GM18519 (cell line): ENCODE measurements around the gene PRKCE.

Source experiments
- ATAC-seq: cut with Tn5 transposase; IDR thresholded peaks from one replicate; pipeline ENCODE4 v1.9.1; 2021; ENCODE audit warnings: mild to moderate bottlenecking, moderate library complexity; ENCODE audit not compliant: unreplicated experiment, low FRiP score

Gene PRKCE

GRCh38 chr2:45772038-45772437, 120.6 kb downstream of the PRKCE start:
- no peak for ATAC-seq

- no peak for ATAC-seq
These were observed 122.4 kb downstream of the PRKCE start for GRCh38 chr2:45773909-45774308.

DNA sequence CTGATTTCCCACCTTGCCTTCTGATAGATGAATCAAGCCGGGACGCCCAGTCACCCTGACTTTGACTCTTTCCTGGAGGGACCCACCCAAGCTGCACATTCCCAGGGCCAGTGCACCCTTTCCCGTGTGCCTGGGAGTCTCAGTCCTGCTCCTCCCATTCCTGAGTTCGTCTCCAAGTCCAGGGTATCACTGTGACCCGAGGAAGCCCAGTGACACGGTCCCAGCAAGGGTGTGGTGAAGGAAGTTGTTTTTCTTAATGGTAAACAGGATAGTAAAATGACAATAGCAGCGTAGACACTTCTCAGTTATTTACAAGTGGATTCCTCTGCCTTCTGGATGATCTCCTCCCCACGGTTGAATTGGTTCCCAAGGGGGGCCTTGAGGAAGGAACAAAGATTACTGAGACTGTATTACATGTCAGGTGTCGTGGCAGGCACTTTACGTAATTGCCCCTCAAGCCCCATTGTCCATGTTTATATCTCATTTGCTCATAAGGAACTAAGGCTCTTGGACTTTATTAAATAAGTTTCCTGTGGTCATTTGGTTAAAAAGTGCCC, 123.3 kb downstream of the PRKCE start:
- no peak for ATAC-seq

DNA sequence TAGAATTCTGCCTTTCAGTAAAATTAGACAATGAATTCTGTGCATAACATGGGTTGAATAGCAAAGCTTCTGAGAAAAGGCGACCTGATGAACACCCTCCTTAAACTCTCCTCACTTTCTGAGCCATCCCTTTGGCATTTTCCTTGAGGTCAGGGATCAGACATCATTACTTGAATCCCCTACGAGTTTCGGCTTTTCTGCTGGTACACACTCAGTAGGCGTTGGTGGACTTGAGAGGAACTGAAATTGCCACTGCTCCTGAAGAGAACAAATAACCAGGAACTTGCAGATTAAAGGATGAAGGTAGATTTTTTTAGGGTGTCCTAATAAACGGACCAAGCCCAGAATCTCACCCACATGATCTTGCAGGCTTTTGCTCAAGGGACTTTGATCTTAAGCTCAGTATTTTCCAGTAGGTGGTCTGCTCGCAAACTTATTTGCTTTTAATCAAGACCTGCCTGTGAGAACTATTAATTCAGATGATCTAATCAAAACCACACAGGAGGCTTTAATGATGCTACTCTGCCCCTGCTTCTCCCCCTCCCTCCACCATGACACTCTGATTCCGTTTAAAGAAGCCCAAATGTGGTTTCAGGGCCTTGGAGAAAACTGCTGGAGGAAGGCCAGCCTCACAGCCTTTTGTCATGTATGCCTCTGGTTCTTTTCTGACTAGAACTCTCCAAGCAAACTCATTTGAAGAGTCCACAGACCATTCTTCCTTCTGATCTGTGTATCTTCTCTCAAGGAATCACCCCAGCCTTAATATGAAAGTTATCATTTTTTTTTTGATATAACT, 124.9 kb downstream of the PRKCE start:
- ATAC-seq, result no peak

DNA sequence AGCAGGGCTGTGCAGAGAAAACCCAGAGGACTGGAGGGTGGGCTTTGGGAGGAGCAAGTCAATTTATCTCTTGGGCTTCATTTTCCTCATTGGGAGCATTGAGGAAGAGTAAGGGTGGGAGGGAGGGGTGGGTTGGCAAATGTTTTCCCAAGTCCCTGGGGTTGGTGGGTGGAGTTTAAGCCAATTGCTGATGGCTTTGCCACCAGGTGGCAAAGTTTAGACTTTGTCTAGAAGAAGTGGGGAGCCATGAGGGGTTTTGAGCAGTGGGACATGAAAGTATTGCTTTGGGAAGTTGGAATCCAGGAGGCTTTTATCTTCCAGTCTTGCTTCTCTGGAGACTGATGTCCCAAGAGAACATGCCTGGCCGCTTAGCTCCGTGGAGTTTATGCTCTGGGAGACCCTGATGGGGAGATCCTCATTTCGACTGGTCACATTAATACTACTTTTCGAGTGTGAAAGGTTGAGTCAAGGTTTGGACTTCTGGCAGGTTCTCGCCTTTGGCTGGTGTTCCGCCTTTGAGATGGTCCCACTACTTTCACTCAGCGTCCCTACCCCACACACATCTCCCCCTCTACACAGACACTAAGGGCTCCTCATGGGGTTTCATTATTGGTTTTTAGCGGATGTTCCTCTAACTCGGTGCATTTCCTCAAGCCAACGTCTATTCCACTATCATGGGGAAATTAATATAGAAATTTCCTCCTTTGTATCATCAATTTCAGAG, 126.7 kb downstream of the PRKCE start:
- ATAC-seq, result no peak

- no peak for ATAC-seq
These were observed 127.3 kb downstream of the PRKCE start for GRCh38 chr2:45778720-45779171.

DNA sequence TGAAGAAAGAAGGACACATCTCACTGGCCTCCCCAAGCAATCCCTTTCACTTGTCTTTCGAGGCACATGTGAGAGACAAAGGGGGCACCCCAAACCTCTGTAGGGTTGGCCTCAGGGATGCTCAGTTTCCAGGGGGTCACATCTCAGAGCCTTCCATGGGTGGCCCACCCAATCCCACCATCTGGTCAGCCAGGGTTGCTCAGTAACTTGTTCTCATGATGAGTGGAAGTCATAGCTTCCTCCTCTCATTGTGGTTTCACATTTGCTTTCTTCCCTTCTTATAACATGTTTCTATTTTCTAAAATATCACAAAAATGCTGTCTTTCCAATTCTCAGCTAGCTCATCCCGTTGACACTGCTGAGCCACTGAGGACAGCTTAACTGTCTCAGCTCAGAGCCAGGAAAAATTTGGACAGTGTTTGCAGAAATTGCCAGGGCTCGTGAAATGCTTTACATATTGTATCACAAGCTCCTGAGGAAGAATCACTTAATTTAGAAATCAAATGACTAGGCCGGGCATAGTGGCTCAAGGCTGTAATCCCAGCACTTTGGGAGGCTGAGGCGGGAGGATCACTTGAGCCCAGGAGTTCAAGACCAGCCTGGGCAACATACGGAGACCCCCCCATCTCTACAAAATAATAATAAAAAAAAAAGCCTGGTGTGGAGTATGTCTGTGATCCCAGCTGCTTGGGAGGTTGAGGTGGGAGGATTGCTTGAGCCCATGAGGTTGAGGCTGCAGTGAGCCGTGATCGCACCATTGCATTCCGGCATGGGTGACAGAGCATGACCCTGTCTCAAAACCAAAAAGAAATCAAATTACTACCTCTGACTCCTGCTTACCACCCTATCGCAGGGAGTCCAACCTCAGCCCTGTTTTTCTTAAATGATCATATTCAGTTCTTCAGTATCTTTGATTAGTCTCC, 129.3 kb downstream of the PRKCE start:
- no peak for ATAC-seq

DNA sequence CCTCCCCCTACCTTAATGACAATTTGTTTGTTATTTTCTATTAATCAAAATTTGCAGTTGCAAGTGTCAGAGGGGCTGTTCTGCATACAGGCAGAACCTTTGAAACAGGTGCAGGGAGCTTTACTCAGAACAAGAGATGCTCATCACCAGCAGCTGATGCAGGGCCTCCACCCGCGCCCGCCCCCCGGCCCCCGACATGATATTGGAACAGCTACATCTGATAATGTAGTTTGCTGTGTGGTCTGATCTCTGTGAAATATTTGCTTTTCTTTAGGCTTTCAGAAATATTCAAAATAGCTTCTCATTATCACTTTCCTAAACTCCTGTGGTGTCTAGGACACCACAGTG, 130.0 kb downstream of the PRKCE start:
- no peak for ATAC-seq

DNA sequence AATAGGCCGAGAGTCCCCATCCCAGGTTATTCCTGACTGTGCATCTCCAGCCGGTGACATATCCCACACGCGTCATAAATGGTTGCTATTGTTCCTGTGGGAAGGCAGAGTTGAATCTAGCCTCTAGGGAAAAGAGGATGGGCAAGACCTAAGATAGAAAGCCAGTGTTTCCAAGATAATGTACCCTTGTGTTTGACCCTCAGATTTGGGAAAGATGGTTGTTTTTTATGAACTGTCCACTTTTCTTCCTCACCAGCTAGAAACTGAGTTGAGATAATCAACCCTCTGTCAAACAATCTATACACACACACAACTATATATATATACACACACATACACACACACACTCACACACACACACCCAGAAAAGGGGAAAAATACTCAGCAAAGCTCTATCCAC, 131.0 kb downstream of the PRKCE start:
- ATAC-seq, result no peak

DNA sequence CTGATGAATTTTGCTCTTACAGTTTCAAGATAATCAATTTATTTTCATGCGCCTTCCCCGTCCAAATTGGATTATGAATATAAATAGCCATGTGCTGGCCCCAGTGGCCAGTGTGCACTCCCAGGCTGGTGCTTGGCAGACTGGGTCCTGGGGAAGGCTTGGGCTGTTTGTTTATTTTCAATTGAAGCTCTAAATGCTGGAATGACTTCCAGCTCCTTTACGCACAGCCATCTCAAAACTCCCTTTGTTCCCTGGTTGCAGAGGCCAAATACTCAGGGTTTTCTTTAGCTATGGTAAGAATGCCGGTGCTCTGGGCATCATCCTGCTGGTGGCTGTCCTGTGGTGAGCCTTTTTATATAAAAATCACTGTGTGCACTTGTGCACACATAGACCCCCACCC, 131.5 kb downstream of the PRKCE start:
- ATAC-seq, result no peak

GRCh38 chr2:45786030-45786835, 134.8 kb downstream of the PRKCE start:
- no peak for ATAC-seq

- ATAC-seq, result no peak
These were observed 135.4 kb downstream of the PRKCE start for GRCh38 chr2:45786836-45787357.

DNA sequence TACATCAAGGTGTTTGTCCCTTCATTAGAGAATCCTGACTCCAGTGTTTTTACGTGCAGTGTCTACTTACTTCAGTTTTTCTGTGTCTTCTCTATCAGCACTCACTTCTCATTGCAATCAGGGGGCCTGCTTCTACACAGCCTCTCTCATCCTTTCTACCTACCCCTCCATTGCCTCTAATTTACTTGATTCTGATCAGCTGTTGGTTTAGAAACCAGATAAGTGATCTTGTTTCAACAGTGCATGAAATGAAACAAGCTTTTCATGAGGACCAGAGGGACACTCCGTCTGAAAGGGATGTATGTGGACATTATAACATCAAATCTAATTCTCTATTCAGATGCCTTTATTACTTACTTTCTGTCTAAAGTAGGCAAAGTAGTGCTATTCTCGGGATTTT, 136.9 kb downstream of the PRKCE start:
- no peak for ATAC-seq

DNA sequence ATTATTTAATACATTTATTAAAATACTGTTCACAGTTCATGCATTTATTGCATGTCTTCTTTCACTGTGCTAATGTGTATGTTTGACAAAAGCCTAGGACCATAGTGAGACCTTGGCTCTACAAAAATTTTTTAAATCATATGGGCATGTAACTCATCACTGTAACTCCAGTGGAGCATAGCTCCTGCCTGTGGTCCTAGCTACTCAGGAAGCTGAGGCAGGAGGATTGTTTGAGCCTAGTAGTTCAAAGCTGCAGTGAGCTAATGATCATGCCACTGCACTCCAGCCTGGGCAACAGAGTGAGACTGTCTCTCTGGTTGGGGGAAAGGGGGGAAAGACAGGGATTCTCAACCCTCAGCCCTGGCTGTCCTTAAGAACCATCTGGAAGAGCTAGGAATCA, 137.8 kb downstream of the PRKCE start:
- ATAC-seq, result no peak

GRCh38 chr2:45789961-45790723, 138.7 kb downstream of the PRKCE start:
- no peak for ATAC-seq

GRCh38 chr2:45793305-45793962, 142.0 kb downstream of the PRKCE start:
- no peak for ATAC-seq

- ATAC-seq, result no peak
These were observed 142.7 kb downstream of the PRKCE start for GRCh38 chr2:45794134-45794617.

- no peak for ATAC-seq
These were observed 145.0 kb downstream of the PRKCE start for GRCh38 chr2:45796500-45796899.
